ENCODE data around the gene CEP72.

The CEP72 gene

GRCh38 chr5:661891-662750, 50.0 kb downstream of the CEP72 start:
- peak; percentile 12 for DNase-seq

DNA sequence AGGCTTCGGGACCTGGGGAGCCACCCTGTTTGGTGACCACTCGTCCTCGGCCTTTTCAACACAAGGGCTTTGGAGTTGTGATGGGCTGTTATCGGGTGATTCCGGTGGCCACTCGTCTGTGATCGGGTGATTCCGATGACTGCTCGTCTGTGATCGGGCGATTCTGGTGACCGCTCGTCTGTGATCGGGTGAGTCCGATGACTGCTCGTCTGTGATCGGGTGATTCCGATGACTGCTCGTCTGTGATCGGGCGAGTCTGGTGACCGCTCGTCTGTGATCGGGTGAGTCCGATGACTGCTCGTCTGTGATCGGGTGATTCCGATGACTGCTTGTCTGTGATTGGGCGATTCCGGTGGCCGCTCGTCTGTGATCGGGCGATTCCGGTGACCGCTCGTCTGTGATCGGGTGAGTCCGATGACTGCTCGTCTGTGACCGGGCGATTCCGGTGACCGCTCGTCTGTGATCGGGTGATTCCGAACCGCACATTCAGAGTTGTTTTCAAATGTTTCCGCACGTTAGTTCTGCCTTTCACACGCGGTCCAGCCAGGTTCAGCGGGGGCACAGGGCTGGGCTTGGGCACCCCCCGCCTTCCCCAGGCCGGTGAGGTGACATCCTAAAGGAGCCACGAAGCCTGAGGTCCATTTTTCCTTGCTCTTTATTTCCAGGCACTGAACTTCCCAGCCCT, 50.8 kb downstream of the CEP72 start:
- no peak for DNase-seq

- DNase-seq: peak; percentile 13
These were observed 51.5 kb downstream of the CEP72 start for GRCh38 chr5:663436-664342.

- DNase-seq: no peak
These were observed 52.3 kb downstream of the CEP72 start for GRCh38 chr5:664343-664993.

- no peak for DNase-seq
These were observed 52.8 kb downstream of the CEP72 start for GRCh38 chr5:664994-665360.

DNA sequence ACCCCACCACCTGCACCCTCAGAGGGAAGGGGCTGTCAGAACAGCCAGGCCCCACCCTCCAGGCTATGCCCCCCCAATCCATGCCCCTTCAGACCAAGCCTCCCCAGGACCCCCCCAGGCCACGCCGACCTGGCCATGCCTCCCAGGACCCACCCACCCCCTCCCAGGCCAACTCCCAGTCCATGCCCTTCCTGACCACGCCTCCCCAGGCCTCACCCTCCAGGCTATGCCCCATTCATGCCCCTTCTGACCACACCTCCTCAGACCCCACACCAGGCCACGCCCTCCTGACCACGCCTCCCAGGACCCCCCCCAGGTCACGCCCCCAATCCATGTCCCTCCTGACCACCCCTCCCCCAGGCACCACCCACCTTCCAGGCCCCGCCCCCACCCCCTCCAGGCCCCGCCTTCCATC, 53.4 kb downstream of the CEP72 start:
- DNase-seq: no peak

- DNase-seq: no peak
These were observed 54.0 kb downstream of the CEP72 start for GRCh38 chr5:665956-666711.

- DNase-seq: no peak
These were observed 54.8 kb downstream of the CEP72 start for GRCh38 chr5:666816-667498.

DNA sequence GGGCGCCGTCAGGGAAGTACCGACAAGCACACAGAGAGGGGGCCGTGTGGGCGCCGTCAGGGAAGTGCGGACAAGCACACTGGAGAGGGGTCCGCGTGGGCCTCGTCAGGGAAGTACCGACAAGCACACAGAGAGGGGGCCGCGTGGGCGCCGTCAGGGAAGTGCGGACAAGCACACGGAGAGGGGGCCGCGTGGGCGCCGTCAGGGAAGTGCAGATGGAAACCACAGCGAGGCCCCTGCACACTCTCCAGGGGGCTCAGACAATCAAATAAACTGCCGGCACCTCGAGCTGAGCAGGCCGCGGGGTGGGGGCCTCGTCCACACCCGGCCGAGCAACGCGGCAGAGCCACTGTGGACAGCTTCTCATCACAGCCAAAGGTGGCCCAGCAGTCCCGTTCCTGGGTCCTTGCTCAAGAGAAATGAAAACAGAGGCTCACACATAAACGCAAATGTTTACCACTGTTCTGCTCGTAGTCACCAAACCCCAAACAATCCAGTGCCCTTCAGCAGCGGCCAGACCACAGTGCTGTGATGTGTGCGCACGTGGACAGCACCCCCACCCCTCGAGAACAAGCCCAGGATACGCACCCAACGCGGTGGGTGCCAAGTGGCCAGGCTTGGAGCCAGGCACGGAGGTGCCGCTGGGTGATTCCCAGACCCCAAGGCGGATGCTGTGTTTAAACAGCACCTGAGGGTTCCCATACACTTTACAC, 56.3 kb downstream of the CEP72 start:
- DNase-seq: no peak

GRCh38 chr5:669111-669841, 57.1 kb downstream of the CEP72 start:
- peak; percentile 53 for DNase-seq

GRCh38 chr5:669842-670395, 57.8 kb downstream of the CEP72 start:
- DNase-seq: peak; percentile 13

DNA sequence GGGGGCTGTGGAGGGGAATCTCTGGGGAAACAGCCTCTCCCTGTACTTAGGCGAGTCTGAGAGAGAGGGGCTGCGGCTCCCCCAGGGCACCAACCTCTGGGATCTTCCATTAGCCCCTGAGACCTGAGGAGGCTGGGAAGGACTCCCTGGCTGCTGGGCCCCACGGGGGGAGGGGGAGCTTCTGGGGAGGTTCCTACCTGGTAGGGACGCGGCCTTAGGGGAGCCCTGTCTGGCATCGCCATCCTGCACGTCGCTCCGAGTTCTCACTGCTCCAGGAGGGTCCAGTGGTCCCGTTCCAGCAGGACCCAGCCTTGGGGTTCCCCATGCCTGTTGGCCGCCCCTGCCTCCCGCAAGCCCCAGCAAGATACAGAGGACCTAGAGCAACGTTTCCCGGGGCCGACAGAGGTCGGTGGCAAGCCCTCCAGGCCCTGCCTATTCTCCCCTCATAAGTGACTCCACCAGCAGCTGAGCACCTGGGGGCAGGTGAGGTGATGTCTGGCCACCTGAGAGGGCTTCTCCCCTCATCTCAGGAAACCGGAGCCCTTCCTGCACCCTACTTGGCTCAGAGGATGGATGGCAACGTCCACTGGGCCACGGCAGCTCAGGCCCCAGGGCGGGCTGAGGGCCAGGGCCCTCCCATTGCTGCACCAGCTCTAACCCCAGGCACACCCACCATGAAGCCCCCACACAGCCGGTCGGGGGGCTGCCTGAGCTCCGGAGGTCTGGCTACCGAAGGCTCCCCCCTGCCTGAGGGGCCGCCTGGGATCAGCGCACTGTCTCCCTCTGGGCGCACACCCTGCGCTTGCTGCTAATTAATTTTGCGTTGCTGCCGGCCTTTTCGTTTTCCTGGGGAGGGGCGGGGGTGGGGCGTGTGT, 58.5 kb downstream of the CEP72 start:
- peak; percentile 11 for DNase-seq

GRCh38 chr5:671459-672328, 59.6 kb downstream of the CEP72 start:
- peak; percentile 66 for DNase-seq

DNA sequence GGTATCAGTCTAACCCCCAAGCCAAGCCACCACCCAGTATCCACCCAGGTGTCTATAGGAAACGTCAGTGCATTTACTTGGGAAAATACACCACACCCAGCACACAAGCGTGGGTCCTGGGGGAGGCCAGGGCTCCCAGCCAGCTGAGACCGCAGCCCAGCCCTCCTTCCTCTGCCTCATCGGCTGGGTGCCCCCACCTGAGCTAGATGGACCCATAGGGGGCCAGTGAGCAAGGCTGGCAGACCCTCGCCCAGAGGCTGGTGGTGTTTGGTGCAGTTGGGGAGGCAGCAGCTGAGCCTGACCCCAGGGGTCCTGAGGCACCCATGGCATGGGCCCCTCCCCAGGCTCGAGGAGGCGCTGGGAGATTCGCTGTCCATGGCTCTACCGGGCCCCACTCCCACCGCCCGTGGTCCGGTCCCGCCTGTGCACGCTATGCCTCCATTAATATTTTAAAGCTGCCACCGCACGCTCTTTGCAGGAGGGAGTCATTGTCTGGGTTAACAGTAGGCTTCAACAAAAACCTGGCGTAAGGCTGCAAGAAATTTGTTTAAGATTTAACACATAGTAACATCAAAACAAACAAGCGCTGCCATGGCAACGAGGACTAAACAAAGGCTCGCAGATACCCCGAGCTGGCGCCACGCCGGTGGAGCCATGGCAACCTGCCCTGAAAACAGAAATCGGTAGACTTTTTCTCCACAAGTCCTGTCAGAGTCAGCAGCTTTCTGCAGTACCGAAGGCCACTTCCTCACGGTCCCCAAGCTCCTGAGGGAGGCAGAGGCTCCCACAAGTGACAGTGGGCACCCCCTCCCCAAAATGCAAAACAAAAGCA, 60.4 kb downstream of the CEP72 start:
- DNase-seq: peak; percentile 65

- no peak for DNase-seq
These were observed 61.2 kb downstream of the CEP72 start for GRCh38 chr5:673161-673830.
